ENCODE data around the gene LRRFIP1.
"Not testable (repeated sequence)": the region's sequence is repeated elsewhere in the genome, so short reads cannot be mapped to it uniquely, and the experiment has no call there.

LRRFIP1 gene

GRCh38 chr2:237596520-237597195 is 30.7 kb upstream of the LRRFIP1 start:
- no peak for DNase-seq (ENCODE audit: low read depth)

GRCh38 chr2:237597196-237598145 is 29.9 kb upstream of the LRRFIP1 start:
- no peak for DNase-seq (ENCODE audit: low read depth)

GRCh38 chr2:237598468-237599208 is 28.7 kb upstream of the LRRFIP1 start:
- DNase-seq (ENCODE audit: low read depth) = no peak

- no peak for DNase-seq (ENCODE audit: low read depth)
These were observed 27.8 kb upstream of the LRRFIP1 start for GRCh38 chr2:237599465-237600110.

GRCh38 chr2:237600205-237600846 is 27.1 kb upstream of the LRRFIP1 start:
- no peak for DNase-seq (ENCODE audit: low read depth)

GRCh38 chr2:237601453-237602116 is 25.8 kb upstream of the LRRFIP1 start:
- no peak for DNase-seq (ENCODE audit: low read depth)

- no peak for DNase-seq (ENCODE audit: low read depth)
These were observed 25.0 kb upstream of the LRRFIP1 start for GRCh38 chr2:237602409-237602808.

- no peak for DNase-seq (ENCODE audit: low read depth)
These were observed 24.2 kb upstream of the LRRFIP1 start for GRCh38 chr2:237603049-237603717.

GRCh38 chr2:237603718-237604362 is 23.5 kb upstream of the LRRFIP1 start:
- peak; percentile 15 for DNase-seq (ENCODE audit: low read depth)

GRCh38 chr2:237604391-237604790 is 23.0 kb upstream of the LRRFIP1 start:
- no peak for DNase-seq (ENCODE audit: low read depth)

- DNase-seq (ENCODE audit: low read depth) = no peak
These were observed 22.4 kb upstream of the LRRFIP1 start for GRCh38 chr2:237604960-237605359.

GRCh38 chr2:237606522-237606921 is 20.9 kb upstream of the LRRFIP1 start:
- not testable (repeated sequence) for DNase-seq (ENCODE audit: low read depth)

- DNase-seq (ENCODE audit: low read depth) = no peak
These were observed 14.6 kb upstream of the LRRFIP1 start for GRCh38 chr2:237612527-237613357.

GRCh38 chr2:237613679-237614078 is 13.7 kb upstream of the LRRFIP1 start:
- no peak for DNase-seq (ENCODE audit: low read depth)

GRCh38 chr2:237614151-237614720 is 13.2 kb upstream of the LRRFIP1 start:
- DNase-seq (ENCODE audit: low read depth) = no peak

GRCh38 chr2:237615631-237616249 is 11.6 kb upstream of the LRRFIP1 start:
- no peak for DNase-seq (ENCODE audit: low read depth)

- no peak for DNase-seq (ENCODE audit: low read depth)
These were observed 11.0 kb upstream of the LRRFIP1 start for GRCh38 chr2:237616373-237616733.
